ENCODE data around the gene SLC9A5. TPM values are rescaled to one million over a fixed set of nuclear protein-coding genes. Genes with fewer than 3 reads are reported as not detected.

The SLC9A5 gene
- total and polyA plus RNA-seq, 9 donors = 0.36 to 3.1 (median 1.2) TPM

DNA sequence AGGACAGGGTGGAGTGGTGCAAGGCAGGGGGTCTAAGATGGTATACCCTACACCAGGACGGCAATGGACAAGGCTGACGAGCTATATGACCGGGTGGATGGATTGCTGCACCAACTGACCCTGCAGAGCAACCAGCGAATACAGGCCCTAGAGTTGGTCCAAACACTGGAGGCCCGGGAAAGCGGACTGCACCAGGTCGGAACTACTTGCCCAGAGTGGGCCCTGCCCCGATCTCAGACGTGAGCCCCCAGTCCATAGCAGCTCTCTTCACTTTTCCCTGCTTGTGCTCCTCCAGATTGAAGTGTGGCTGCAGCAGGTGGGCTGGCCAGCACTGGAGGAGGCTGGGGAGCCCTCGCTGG lies 33.6 kb downstream of the SLC9A5 start:
- Histone ChIP-seq H3K27ac (no peak overlapping the region), H3K9me3 (no peaks in the 10 kb centered on the region), H3K36me3 (no peaks in the 10 kb centered on the region), H3K4me1 (ENCODE audit: insufficient read depth) (peaks cover 12% of the 10 kb centered on the region), H3K27me3 (no peaks in the 10 kb centered on the region), H3K4me3 (no peak overlapping the region)
- TF ChIP-seq EP300 (IDR thresholded peaks at IDR 0.05) (no peak), POLR2A (IDR thresholded peaks at IDR 0.05) (no peak)
- TF ChIP-seq, protein P1, sequence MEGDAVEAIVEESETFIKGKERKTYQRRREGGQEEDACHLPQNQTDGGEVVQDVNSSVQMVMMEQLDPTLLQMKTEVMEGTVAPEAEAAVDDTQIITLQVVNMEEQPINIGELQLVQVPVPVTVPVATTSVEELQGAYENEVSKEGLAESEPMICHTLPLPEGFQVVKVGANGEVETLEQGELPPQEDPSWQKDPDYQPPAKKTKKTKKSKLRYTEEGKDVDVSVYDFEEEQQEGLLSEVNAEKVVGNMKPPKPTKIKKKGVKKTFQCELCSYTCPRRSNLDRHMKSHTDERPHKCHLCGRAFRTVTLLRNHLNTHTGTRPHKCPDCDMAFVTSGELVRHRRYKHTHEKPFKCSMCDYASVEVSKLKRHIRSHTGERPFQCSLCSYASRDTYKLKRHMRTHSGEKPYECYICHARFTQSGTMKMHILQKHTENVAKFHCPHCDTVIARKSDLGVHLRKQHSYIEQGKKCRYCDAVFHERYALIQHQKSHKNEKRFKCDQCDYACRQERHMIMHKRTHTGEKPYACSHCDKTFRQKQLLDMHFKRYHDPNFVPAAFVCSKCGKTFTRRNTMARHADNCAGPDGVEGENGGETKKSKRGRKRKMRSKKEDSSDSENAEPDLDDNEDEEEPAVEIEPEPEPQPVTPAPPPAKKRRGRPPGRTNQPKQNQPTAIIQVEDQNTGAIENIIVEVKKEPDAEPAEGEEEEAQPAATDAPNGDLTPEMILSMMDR (IDR thresholded peaks at IDR 0.05) = no peak
- WGBS, 3 donors = 90 to 94% (median 93%) methylated on average over 10 of the region's 10 CpGs
- DNase-seq = no peak
- intact Hi-C loops (cut with DNase I) = loop anchor here in 3 of 4 donors (5.0 to 10.0 kb wide), 3 partner anchors 112 to 182 kb away; partner anchors contain the start of gene TPPP3 (in 1 of the 3)

DNA sequence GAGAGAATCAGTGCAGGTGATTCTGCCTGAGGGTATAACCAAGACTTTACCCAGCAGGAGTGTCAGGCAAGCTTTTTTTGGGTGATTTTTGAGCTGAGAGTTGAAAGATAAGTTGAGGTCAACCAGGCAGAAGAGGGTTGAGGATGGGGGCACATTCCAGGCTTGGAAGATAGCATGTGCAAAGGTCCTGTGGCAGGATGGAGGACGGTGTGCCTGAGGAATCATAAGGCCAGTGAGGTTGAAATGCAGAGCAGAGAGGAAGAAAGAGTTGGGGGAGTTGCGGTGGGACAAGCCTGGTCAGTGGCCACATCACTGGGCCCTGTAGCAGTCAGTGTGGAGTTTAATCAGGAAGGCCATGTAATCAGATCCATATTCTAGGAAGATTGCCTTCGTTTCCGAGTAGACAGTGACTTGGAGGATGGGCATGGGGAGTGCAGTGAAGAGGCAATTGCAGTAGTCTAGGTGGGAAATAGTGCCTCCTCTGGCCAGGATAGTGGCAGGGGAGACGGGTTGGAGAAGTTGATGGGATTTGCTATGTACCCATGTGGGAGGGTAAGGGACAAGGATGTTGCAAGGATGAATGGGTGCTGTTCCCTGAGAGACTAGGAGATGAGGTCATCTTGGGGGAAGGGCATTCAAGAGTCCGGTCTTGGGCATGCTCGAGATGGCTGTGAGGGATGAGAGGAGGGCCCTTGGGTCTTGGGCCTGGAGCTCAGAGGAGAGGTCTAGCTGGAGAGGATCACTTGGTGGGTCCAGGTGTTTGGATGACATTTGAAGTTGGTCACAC lies 34.5 kb downstream of the SLC9A5 start:
- WGBS, 3 donors = 87 to 93% (median 91%) methylated on average over 7 of the region's 7 CpGs
- Histone ChIP-seq H3K36me3 (no peaks in the 10 kb centered on the region), H3K9me3 (no peaks in the 10 kb centered on the region), H3K4me1 (ENCODE audit: insufficient read depth) (peaks cover 11% of the 10 kb centered on the region), H3K27me3 (no peaks in the 10 kb centered on the region), H3K27ac (no peak overlapping the region), H3K4me3 (no peak overlapping the region)
- no peak for DNase-seq
- intact Hi-C loops (cut with DNase I) = loop anchor here in 3 of 4 donors (5.0 to 10.0 kb wide), 3 partner anchors 112 to 182 kb away; partner anchors contain the start of gene TPPP3 (in 1 of the 3)
- TF ChIP-seq POLR2A (IDR thresholded peaks at IDR 0.05) (no peak), EP300 (IDR thresholded peaks at IDR 0.05) (no peak)
- TF ChIP-seq, protein P1 (IDR thresholded peaks at IDR 0.05) = no peak

DNA sequence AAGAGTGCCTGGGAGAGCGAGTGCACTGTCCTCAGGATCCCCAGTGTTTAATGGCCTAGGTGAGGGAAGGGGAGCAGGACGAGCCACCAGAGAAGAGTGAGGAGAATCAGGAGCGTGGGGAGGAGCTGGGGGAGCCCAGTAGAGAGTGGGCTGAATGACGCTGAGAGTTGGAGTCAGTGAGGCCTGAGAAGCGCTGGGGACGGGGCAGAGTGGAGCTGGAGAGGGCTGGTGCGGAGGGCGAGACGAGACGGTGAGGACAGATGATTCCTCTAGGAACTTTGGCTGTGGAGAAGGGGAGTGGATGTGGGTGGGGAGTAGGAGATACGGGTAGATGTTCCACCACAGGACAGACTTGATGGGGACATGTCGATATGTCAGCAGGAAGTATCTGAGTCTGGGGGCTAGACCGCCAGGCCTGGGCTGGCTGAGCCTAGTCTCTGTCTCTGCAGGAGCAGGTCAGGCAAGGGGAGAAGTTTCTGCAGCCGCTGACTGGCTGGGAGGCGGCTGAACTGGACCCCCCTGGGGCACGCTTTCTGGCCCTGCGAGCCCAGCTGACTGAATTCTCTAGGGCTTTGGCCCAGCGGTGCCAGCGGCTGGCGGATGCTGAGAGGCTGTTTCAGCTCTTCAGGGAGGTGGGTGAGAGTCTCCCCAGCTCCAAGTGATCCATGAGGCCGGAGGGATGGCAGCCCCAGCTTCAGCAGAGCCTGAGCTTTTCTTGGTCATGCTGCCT lies 35.2 kb downstream of the SLC9A5 start:
- Histone ChIP-seq H3K9me3 (no peaks in the 10 kb centered on the region), H3K27me3 (no peaks in the 10 kb centered on the region), H3K27ac (no peak overlapping the region), H3K4me3 (no peak overlapping the region), H3K36me3 (no peaks in the 10 kb centered on the region), H3K4me1 (ENCODE audit: insufficient read depth) (peaks cover 8% of the 10 kb centered on the region)
- no peak for TF ChIP-seq EP300 (IDR thresholded peaks at IDR 0.05)
- TF ChIP-seq POLR2A (IDR thresholded peaks at IDR 0.05) = no peak
- TF ChIP-seq, protein P1 (IDR thresholded peaks at IDR 0.05) = no peak
- no peak for DNase-seq
- WGBS, 3 donors = 90 to 93% (median 90%) methylated on average over 18 to 21 of the region's 21 CpGs
- intact Hi-C loops (cut with DNase I) = loop anchor here in 3 of 4 donors (5.0 to 10.0 kb wide), 3 partner anchors 111 to 181 kb away; partner anchors contain the start of gene TPPP3 (in 1 of the 3)

DNA sequence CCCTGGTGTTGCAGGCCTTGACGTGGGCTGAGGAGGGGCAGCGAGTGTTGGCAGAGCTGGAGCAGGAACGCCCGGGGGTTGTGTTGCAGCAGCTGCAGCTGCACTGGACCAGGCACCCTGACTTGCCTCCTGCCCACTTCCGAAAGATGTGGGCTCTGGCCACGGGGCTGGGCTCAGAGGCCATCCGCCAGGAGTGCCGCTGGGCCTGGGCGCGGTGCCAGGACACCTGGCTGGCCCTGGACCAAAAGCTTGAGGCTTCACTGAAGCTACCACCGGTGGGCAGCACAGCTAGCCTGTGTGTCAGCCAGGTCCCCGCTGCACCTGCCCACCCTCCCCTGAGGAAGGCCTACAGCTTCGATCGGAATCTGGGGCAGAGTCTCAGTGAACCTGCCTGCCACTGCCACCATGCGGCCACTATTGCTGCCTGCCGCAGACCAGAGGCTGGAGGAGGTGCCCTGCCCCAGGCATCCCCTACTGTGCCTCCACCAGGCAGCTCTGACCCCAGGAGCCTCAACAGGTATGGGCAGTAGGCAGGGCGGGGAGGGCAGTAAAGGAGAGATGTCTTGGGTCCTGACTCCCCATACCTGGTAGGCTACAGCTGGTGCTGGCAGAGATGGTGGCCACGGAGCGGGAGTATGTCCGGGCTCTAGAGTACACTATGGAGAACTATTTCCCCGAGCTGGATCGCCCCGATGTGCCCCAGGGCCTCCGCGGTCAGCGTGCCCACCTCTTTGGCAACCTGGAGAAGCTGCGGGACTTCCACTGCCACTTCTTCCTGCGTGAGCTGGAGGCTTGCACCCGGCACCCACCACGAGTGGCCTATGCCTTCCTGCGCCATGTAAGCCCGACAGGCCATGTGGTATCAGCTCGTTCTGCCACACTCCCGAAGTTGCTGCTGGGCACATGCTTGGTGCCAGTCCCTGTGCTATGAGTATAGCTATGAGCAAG lies 36.2 kb downstream of the SLC9A5 start:
- H3K4me3 ChIP-seq = no peak overlapping the region
- H3K27ac ChIP-seq = no peak overlapping the region
- H3K4me1 ChIP-seq (ENCODE audit: insufficient read depth) = peaks cover 4% of the 10 kb centered on the region
- H3K27me3 ChIP-seq = no peaks in the 10 kb centered on the region
- DNase-seq = no peak
- intact Hi-C loops (cut with DNase I) = loop anchor here in 3 of 4 donors (5.0 to 10.0 kb wide), 3 partner anchors 110 to 180 kb away; partner anchors contain the start of gene TPPP3 (in 1 of the 3)
- H3K9me3 ChIP-seq = no peaks in the 10 kb centered on the region
- no peaks in the 10 kb centered on the region for H3K36me3 ChIP-seq
- TF ChIP-seq POLR2A (IDR thresholded peaks at IDR 0.05) (no peak), EP300 (IDR thresholded peaks at IDR 0.05) (no peak)
- TF ChIP-seq, protein P1 (IDR thresholded peaks at IDR 0.05) = no peak
- WGBS, 3 donors = 76 to 82% (median 79%) methylated on average over 31 to 34 of the region's 34 CpGs

Measured in ovary (tissue), 9 donors.